GM18861 (cell line): ENCODE results near the gene LTB.

Source experiments
- ATAC-seq: cut with Tn5 transposase; IDR thresholded peaks from one replicate; pipeline ENCODE4 v1.9.1; 2021; ENCODE audit not compliant: unreplicated experiment

The LTB gene

GRCh38 chr6:31531771-31532643 is 50.2 kb downstream of the LTB start:
- no peak for ATAC-seq

DNA sequence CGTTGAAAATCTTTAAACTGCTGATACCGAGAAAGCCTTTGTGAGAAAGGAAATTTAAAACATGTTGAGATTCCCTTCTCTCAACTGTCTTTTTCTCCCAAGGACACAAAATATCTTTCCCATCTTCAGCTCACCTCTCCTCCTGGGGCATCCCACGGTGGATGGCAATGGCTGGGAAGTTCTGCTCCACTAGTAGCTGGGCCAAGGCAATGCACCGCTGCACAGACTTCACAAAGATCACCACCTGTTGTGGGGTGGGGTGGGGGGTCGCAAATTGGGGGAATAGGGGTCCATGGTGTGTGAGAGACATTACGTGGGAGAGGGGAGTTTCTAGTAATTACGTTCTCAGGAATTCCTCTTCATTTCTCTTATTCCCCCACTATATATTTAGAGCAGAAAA is 51.1 kb downstream of the LTB start:
- no peak for ATAC-seq

GRCh38 chr6:31530659-31531058 is 51.6 kb downstream of the LTB start:
- ATAC-seq = no peak
